ENCODE results near the gene TANGO2.

TANGO2 gene, protein sequence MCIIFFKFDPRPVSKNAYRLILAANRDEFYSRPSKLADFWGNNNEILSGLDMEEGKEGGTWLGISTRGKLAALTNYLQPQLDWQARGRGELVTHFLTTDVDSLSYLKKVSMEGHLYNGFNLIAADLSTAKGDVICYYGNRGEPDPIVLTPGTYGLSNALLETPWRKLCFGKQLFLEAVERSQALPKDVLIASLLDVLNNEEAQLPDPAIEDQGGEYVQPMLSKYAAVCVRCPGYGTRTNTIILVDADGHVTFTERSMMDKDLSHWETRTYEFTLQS

GRCh38 chr22:20020533-20021195 is at the start of gene TANGO2:
Gene TANGO2, plus strand, starts transcription at chr22:20021110. Its CDS starts 15,689 bp downstream, at chr22:20036799.
- DNase-seq = peak; percentile 98

- no peak for DNase-seq
Measured at GRCh38 chr22:19971276-19972124, 49.4 kb upstream of the TANGO2 start.

GRCh38 chr22:19972251-19972650 is 48.7 kb upstream of the TANGO2 start:
- no peak for DNase-seq

GRCh38 chr22:19972652-19973550 is 48.0 kb upstream of the TANGO2 start:
- no peak for DNase-seq

DNA sequence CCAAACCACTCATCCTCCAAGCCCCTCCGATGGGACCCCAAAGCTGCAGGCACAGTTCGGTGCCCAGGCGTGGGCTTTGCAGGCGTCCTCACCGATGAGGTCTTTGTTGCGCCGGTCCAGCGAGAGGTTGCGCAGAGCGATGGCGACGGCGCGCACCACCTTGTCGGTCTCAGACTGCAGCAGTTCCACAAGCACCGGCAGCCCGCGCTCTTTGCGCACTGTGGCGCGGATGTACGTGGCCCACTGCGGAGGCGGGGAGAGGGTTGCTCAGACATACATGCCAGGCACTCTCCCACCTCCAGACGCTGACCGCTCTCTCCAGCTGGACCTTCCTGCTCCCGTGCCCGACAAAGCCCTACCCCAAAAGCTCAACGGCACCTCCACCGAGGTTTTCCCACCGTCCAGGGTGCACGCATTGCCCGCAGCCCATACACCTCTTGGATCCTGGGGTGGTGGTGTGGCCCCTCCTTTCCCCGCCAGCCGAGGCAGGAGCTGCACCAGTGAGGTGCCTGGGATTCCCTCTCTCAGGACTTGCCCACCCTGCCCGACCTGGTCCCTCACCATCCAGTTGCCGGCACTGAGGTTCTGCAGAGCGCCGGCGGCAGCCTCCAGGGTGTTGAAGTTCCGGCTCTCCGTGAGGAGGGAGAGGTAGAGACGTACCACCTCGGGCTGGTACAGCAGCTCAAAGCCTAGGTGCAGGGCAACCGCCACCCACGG is 47.2 kb upstream of the TANGO2 start:
- no peak for DNase-seq

GRCh38 chr22:19974268-19974861 is 46.5 kb upstream of the TANGO2 start:
- DNase-seq = peak; percentile 23

- no peak for DNase-seq
Measured at GRCh38 chr22:19974935-19975706, 45.8 kb upstream of the TANGO2 start.

- no peak for DNase-seq
Measured at GRCh38 chr22:19975707-19976035, 45.2 kb upstream of the TANGO2 start.

GRCh38 chr22:19976671-19977070 is 44.2 kb upstream of the TANGO2 start:
- no peak for DNase-seq

DNA sequence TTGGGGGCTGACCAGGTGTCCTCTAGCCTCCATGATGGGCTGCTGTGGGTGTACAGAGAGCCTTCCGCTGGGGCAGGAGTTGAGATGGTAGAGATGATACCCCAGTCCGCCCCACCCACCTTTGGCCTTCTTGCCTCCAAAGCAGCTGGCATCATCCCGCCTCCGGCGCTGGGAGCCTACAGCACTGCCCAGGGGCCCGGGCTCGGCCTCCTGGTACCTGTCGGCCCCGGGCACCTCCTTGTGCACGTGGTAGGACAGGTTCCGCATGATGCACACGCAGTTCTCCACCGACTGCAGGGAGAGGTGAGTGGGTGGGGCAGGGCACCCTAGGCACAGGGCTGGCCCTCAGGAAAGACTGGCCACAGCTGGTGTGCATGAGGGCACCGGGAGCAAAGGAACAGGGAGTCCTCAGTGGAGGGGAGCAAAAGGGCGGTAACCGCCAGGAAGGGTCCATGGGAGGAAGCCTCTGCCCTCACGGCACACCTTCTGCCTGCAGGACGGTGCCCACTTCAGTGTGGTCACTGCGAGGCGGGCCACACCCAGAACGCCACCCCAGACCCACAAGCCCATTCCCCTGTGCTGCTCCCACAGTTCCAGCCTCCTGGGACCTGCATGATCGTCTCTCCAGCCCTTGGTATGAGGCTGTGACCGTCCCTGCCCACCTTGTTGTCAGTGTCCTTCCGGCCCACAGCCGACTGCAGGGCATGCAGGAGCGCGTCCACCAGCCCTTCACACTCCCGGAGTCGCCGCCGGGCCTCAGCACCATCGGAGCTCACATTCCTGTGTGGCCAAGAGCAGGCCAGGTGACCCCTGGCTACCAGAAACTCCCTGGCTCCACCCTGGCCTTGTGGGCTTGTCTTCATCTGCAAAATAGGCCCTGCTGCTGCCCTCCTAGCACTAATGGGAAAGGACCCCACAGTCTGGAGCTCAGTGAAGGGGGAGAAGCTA is 43.3 kb upstream of the TANGO2 start:
- no peak for DNase-seq

GRCh38 chr22:19978748-19979147 is 42.2 kb upstream of the TANGO2 start:
- DNase-seq = no peak

DNA sequence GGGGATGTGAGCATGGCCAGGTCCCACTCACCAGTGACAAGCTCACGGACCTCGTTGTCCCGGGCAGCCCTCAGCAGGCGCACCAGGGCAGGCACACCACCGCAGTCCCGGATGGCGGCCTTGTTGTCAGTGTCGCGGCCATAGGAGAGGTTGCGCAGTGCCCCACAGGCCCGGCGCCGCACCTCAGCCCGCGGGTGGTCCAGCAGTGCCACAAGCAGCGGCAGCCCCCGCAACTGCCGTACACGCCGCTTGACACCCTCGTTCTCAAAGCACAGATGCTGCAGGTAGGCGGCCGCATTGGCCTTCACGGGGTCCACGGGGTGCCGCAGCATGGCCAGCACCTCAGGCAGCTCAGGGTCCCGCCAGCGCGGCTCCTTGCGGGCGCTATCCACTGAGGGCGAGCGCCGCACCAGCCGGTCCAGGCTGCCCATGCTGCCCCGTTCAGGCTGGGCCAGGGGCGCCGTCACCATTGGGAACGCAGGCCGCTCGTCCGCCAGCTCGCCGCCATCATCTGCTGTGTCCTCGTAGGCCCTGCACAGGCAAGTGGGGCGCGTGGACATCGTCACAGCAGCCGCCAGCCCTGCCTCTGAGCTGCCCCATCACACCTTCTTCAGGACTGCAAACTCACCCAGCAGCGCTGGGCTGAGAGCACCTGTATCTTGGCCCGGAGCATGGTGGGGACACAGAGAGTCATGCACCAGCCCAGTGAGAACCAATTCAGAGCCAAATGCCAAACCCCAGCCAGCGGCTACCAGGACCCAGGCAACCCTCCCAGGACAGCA is 41.0 kb upstream of the TANGO2 start:
- DNase-seq = no peak

DNA sequence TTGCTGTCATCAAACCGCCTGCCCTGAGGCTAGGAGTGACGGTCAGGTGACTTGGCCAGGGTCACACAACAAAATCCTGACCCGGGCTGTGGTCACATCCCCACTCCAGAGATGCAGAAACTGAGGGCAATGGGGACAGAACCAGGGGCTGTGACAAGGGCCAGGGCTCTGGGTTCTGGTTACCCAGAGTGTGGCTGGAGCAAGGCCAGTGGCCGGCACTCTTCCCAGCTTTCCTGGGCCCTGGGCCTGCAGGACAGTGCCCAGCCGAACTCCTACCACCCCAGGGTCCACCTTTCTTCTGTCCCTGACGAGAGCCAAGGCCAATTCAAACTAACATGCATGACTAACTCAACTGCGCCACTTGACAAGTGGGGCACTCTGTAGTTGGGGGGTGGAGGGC is 40.1 kb upstream of the TANGO2 start:
- DNase-seq = no peak

DNA sequence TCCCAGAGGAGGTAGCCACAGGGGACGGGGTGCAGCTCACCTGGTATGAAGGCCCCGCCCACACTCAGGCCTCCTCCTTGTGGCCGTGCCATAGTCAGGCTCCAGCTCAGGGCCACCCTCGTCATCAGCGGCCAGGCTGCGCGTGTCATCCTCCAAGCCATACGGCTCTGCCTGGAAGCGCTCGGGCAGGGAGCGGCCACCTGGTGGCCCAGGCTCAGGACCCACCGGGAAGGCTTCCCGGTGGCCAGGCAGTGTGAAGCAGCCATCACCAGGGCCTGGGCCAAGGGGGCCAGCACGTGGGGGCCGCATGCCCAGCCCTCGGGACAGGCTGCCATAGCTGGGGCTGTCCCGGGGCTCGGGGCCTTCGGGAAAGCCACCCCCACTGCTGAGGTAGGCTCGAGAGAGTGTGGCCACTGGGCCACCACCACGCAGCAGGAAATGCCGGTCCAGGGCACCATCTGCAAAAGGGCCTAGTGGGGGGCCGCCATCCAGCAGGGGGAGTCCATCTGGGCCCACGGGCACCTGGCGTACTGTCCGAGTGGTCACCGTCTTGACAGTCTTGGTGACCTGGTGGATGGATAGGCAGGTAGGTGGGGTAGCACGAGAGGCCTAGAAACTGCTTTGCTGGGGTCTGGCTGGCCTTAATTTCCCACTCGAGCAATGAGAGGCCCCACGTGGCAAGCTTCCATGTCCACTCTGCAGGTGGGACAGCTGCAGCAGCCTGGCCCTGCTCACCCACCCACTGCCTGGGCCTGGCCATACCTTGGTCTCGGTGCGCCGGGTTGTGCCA is 39.5 kb upstream of the TANGO2 start:
- no peak for DNase-seq

DNA sequence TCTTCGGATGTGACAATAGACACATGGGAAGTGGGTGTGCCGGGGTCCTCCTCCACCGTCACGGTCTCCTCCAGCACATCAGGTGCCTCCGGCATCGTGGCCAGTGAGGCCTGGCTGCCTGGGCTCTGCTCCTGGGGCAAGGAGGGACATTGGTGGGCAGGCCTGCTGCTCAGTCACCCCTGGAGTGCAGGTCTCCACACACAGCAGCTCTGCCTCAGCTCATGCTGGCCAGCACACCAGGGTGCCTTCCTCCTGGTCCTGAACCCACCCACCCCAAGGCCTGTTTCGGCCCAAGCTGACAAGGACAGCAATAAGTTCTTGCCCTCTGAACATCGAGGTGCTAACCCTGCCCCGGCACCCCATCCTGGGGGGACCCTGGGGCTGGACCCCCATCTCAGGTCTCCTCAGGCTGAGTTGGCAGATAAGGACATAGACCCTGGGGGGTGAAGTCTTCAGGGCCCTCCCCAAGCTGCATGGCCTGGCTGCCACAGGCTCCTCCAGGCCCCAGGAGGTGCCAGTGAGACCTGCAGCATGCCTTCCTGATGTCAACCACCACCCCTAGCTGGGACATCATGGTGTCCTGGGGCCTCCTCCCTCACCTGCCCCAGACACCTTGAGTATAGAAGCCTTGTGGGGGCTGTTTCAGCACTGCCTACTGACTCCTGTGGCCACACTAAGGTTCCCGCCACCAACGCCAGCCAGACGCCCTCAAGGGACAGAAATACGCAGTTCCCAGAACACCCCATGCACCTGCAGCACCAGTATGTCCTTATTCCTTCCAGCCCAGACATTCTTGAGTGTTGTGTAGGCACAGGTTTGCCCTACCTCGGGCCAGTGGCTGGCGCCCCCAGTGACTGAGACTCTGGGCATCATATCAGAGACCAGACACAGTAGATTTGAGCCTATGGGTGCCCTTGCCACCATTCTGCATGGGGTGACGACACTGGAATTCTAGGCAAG is 38.7 kb upstream of the TANGO2 start:
- no peak for DNase-seq

GRCh38 chr22:19982991-19983578 is 37.8 kb upstream of the TANGO2 start:
- no peak for DNase-seq

Data from suppressor macrophage treated with lipopolysaccharide for 4 hours (primary cell).